ENCODE results near the gene ZGRF1.

- TF ChIP-seq POLR2A (IDR thresholded peaks at IDR 0.05) (no peak), CTCF (IDR thresholded peaks at IDR 0.05) (no peak), POLR2AphosphoS5 (IDR thresholded peaks at IDR 0.05) (no peak)
Measured at GRCh38 chr4:112523008-112523721, 113.5 kb downstream of the ZGRF1 start.

Data from sigmoid colon (tissue), 4 donors.